ENCODE measurements around the gene ULBP3. TPM values are rescaled to one million over a fixed set of nuclear protein-coding genes. Genes with fewer than 3 reads are reported as not detected.

The ULBP3 gene
- total and polyA plus RNA-seq, 2 donors (not counting 1 experiment from before 2014, with no cell fraction given), result 0.10 to 0.69 TPM

DNA sequence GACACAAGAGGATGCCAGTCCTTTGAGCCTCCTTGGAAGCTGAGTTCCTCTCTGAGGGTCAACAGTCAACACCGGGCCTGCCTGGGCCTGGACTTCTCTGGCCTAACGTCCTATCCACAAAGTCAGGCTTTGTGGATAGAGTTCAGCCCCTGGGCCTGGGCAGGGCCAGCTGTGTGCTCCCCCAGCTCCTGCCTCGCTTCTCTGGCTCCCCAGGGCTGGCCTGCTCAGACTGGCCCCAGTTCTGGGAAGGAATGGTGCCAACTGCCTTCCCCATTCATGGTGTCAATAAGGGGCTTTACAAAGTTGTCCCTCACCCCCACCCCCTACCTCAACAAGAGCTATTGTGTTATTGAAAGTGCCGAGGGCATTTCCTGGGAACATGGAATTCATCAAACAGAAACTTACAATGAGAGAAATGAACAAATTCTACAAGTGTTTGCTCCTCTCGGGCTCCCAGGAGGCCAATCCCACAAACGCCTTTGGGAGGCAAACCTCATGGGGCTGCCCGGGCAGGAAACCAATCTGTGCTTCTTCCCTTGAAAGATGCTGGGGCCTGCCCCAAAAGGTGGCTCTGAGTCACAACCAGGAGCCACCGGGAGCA lies 47.4 kb upstream of the ULBP3 start:
- H3K9me3 ChIP-seq (ENCODE audit: control extremely low read depth in 1 of 3, control insufficient read depth in 2 of 3, insufficient read depth in 1 of 3, low read length in 2 of 3), result peaks cover 0 to 21% (median 0%) of the 10 kb centered on the region in 3 donors
- no peak for DNase-seq
- Mint-ChIP-seq H3K27me3 (peaks cover 7% of the 10 kb centered on the region), H3K9me3 (ENCODE audit: insufficient read depth) (no peaks in the 10 kb centered on the region), H3K27ac (no peak overlapping the region), H3K4me1 (peaks cover 21% of the 10 kb centered on the region), H3K4me3 (no peak overlapping the region)
- H3K36me3 ChIP-seq (replicated peaks in 1 of 2; ENCODE audit: control extremely low read depth in 1 of 2, control insufficient read depth in 1 of 2, extremely low read depth in 1 of 2, insufficient read depth in 2 of 2, low read length in 1 of 2), result no peaks in the 10 kb centered on the region
- no peak for TF ChIP-seq EZH2 (IDR thresholded peaks at IDR 0.05; ENCODE audit: borderline replicate concordance, insufficient read depth, low read depth, low read length, poor library complexity, severe bottlenecking)
- TF ChIP-seq, protein P1, sequence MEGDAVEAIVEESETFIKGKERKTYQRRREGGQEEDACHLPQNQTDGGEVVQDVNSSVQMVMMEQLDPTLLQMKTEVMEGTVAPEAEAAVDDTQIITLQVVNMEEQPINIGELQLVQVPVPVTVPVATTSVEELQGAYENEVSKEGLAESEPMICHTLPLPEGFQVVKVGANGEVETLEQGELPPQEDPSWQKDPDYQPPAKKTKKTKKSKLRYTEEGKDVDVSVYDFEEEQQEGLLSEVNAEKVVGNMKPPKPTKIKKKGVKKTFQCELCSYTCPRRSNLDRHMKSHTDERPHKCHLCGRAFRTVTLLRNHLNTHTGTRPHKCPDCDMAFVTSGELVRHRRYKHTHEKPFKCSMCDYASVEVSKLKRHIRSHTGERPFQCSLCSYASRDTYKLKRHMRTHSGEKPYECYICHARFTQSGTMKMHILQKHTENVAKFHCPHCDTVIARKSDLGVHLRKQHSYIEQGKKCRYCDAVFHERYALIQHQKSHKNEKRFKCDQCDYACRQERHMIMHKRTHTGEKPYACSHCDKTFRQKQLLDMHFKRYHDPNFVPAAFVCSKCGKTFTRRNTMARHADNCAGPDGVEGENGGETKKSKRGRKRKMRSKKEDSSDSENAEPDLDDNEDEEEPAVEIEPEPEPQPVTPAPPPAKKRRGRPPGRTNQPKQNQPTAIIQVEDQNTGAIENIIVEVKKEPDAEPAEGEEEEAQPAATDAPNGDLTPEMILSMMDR (IDR thresholded peaks at IDR 0.05), result no peak
- intact Hi-C loops (cut with micrococcal nuclease), result no loop called here
- no peak overlapping the region for H3K4me3 ChIP-seq (ENCODE audit: control extremely low read depth in 1 of 5, extremely low read depth in 1 of 5, insufficient read depth in 1 of 5, low read depth in 2 of 5, low read length in 4 of 5)
- peaks cover 15% of the 10 kb centered on the region in 2 donors for H3K4me1 ChIP-seq (ENCODE audit: control insufficient read depth in 2 of 2, insufficient read depth in 2 of 2, low read length in 2 of 2)
- ChIA-PET POLR2A (no interaction called here), CTCF (no interaction called here)
- H2AFZ ChIP-seq (ENCODE audit: insufficient read depth, low read depth, low read length, poor library complexity, severe bottlenecking), result no peak overlapping the region
- H3K4me2 ChIP-seq (replicated peaks; ENCODE audit: low read depth, low read length, poor library complexity, severe bottlenecking), result no peak overlapping the region
- no peak overlapping the region for H3K27ac ChIP-seq (ENCODE audit: low read length in 2 of 2)
- no peak overlapping the region for H3K9ac ChIP-seq (ENCODE audit: low read length)
- ATAC-seq (ENCODE audit: low read depth), result no peak
- H4K20me1 ChIP-seq (ENCODE audit: control insufficient read depth, insufficient read depth, low read length, poor library complexity, severe bottlenecking), result no peaks in the 10 kb centered on the region
- H3K27me3 ChIP-seq (replicated peaks in 1 of 4; ENCODE audit: control extremely low read depth in 1 of 4, control insufficient read depth in 3 of 4, insufficient read depth in 4 of 4, low read length in 3 of 4), result no peaks in the 10 kb centered on the region
- no peaks in the 10 kb centered on the region for H3K79me2 ChIP-seq (ENCODE audit: control insufficient read depth, insufficient read depth, low read length)
- WGBS (ENCODE audit: insufficient coverage), result 38% methylated on average over 7 of the region's 8 CpGs

DNA sequence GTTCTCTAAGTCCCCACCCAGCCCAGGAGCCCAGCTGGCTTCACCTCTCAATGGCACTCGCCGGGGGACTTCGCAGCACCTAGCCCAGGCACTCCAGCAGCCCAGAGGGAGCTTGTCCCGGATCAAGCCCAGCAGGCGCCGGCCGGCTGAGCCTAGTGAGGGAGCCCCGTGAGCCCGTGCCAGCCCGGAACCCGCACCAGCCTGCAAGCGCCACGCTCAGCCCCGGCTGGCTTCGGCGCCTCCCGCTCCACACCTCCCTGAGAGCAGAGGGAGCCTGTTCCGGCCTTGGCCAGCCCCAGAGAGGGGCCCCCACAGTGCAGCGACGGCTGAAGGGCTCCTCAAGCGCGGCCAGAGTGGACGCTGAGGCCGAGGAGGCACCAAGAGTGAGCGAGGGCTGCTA lies 46.8 kb upstream of the ULBP3 start:
- Histone ChIP-seq H3K9me3 (ENCODE audit: control extremely low read depth in 1 of 3, control insufficient read depth in 2 of 3, insufficient read depth in 1 of 3, low read length in 2 of 3) (peaks cover 0 to 21% (median 0%) of the 10 kb centered on the region in 3 donors), H2AFZ (ENCODE audit: insufficient read depth, low read depth, low read length, poor library complexity, severe bottlenecking) (no peak overlapping the region), H4K20me1 (ENCODE audit: control insufficient read depth, insufficient read depth, low read length, poor library complexity, severe bottlenecking) (no peaks in the 10 kb centered on the region), H3K36me3 (replicated peaks in 1 of 2; ENCODE audit: control extremely low read depth in 1 of 2, control insufficient read depth in 1 of 2, extremely low read depth in 1 of 2, insufficient read depth in 2 of 2, low read length in 1 of 2) (no peaks in the 10 kb centered on the region), H3K79me2 (ENCODE audit: control insufficient read depth, insufficient read depth, low read length) (no peaks in the 10 kb centered on the region), H3K4me1 (ENCODE audit: control insufficient read depth in 2 of 2, insufficient read depth in 2 of 2, low read length in 2 of 2) (peaks cover 15% of the 10 kb centered on the region in 2 donors), H3K4me3 (ENCODE audit: control extremely low read depth in 1 of 5, extremely low read depth in 1 of 5, insufficient read depth in 1 of 5, low read depth in 2 of 5, low read length in 4 of 5) (no peak overlapping the region), H3K9ac (ENCODE audit: low read length) (no peak overlapping the region), H3K4me2 (replicated peaks; ENCODE audit: low read depth, low read length, poor library complexity, severe bottlenecking) (no peak overlapping the region), H3K27ac (ENCODE audit: low read length in 2 of 2) (no peak overlapping the region), H3K27me3 (replicated peaks in 1 of 4; ENCODE audit: control extremely low read depth in 1 of 4, control insufficient read depth in 3 of 4, insufficient read depth in 4 of 4, low read length in 3 of 4) (no peaks in the 10 kb centered on the region)
- no peak overlapping the region for H3K4me3 Mint-ChIP-seq
- POLR2A ChIA-PET, result no interaction called here
- no peak overlapping the region for H3K27ac Mint-ChIP-seq
- intact Hi-C loops (cut with micrococcal nuclease), result no loop called here
- H3K9me3 Mint-ChIP-seq (ENCODE audit: insufficient read depth), result no peaks in the 10 kb centered on the region
- peaks cover 7% of the 10 kb centered on the region for H3K27me3 Mint-ChIP-seq
- WGBS (ENCODE audit: insufficient coverage), result 97% methylated on average over 25 of the region's 25 CpGs
- ATAC-seq (ENCODE audit: low read depth), result no peak
- TF ChIP-seq, protein P1 (IDR thresholded peaks at IDR 0.05), result no peak
- TF ChIP-seq EZH2 (IDR thresholded peaks at IDR 0.05; ENCODE audit: borderline replicate concordance, insufficient read depth, low read depth, low read length, poor library complexity, severe bottlenecking), result no peak
- CTCF ChIA-PET, result no interaction called here
- no peak for DNase-seq
- peaks cover 21% of the 10 kb centered on the region for H3K4me1 Mint-ChIP-seq
